ENCODE measurements around the gene TLR5.
A peak's percentile ranks its signal among the peaks of the same experiment; 100 is the strongest.

TLR5 gene

GRCh38 chr1:223144914-223145313 is 1.9 kb upstream of the TLR5 start:
- H3K9me3 ChIP-seq (replicated peaks in 1 of 2; ENCODE audit: control insufficient read depth in 2 of 2, insufficient read depth in 1 of 2, low read depth in 1 of 2, low read length in 2 of 2): no peaks in the 10 kb centered on the region
- no peak overlapping the region for H4K91ac ChIP-seq (ENCODE audit: low read depth, low read length, poor library complexity)
- H3K9ac ChIP-seq (ENCODE audit: low read depth, low read length, poor library complexity): no peak overlapping the region
- no peak overlapping the region for H3K14ac ChIP-seq (ENCODE audit: low read length)
- no peak overlapping the region for H2BK120ac ChIP-seq (ENCODE audit: low read depth, low read length)
- H2BK5ac ChIP-seq (ENCODE audit: low read length): no peak overlapping the region
- no peak overlapping the region for H3K4ac ChIP-seq (ENCODE audit: low read length)
- no peak overlapping the region for H2AK5ac ChIP-seq (ENCODE audit: low read depth, low read length)
- WGBS, 2 donors (ENCODE audit: extremely low coverage in 2 of 2, insufficient read length in 2 of 2, insufficient replicate concordance in 1 of 2): no CpG with 5 or more reads among the region's 5 CpGs
- no peak for DNase-seq (ENCODE audit: low spot score)
- no peak overlapping the region for H3K23ac ChIP-seq (ENCODE audit: low read depth, low read length, poor library complexity)
- no peak overlapping the region for H3K27ac ChIP-seq (replicated peaks; ENCODE audit: low read length)
- no peak overlapping the region for H3K4me3 ChIP-seq (ENCODE audit: low read length in 2 of 2)
- H2AFZ ChIP-seq (ENCODE audit: low read length): no peak overlapping the region
- H3K4me1 ChIP-seq (ENCODE audit: control insufficient read depth in 2 of 2, insufficient read depth in 1 of 2, low read depth in 1 of 2, low read length in 2 of 2): peaks cover 0 to 8% of the 10 kb centered on the region in 2 donors
- H3K18ac ChIP-seq (ENCODE audit: low read length): no peak overlapping the region
- no peak overlapping the region for H2BK12ac ChIP-seq (ENCODE audit: low read length)
- H3K27me3 ChIP-seq (ENCODE audit: control insufficient read depth in 3 of 3, insufficient read depth in 3 of 3, low read depth in 1 of 3, low read length in 3 of 3): peaks cover 0 to 7% (median 0%) of the 10 kb centered on the region in 3 experiments
- H4K8ac ChIP-seq (ENCODE audit: low read depth, low read length): no peak overlapping the region
- no peaks in the 10 kb centered on the region for H3K36me3 ChIP-seq (replicated peaks in 1 of 2; ENCODE audit: control insufficient read depth in 2 of 2, insufficient read depth in 2 of 2, low read length in 2 of 2)
- no peak overlapping the region for H3K4me2 ChIP-seq (ENCODE audit: insufficient read depth, low read length, poor library complexity, severe bottlenecking)
- H3K79me1 ChIP-seq (ENCODE audit: low read depth, low read length): no peaks in the 10 kb centered on the region
- H2BK15ac ChIP-seq (ENCODE audit: low read length): no peak overlapping the region

GRCh38 chr1:223144431-223144830 is 1.4 kb upstream of the TLR5 start:
- no peaks in the 10 kb centered on the region for H3K9me3 ChIP-seq (replicated peaks in 1 of 2; ENCODE audit: control insufficient read depth in 2 of 2, insufficient read depth in 1 of 2, low read depth in 1 of 2, low read length in 2 of 2)
- no peak overlapping the region for H3K18ac ChIP-seq (ENCODE audit: low read length)
- H3K27me3 ChIP-seq (ENCODE audit: control insufficient read depth in 3 of 3, insufficient read depth in 3 of 3, low read depth in 1 of 3, low read length in 3 of 3): peaks cover 0 to 7% (median 0%) of the 10 kb centered on the region in 3 experiments
- H3K4me1 ChIP-seq (ENCODE audit: control insufficient read depth in 2 of 2, insufficient read depth in 1 of 2, low read depth in 1 of 2, low read length in 2 of 2): peaks cover 0 to 8% of the 10 kb centered on the region in 2 donors
- no peak overlapping the region for H3K4me3 ChIP-seq (ENCODE audit: low read length in 2 of 2)
- no peak overlapping the region for H3K9ac ChIP-seq (ENCODE audit: low read depth, low read length, poor library complexity)
- no peak overlapping the region for H2AFZ ChIP-seq (ENCODE audit: low read length)
- no peak overlapping the region for H3K27ac ChIP-seq (replicated peaks; ENCODE audit: low read length)
- no peak overlapping the region for H4K8ac ChIP-seq (ENCODE audit: low read depth, low read length)
- no peak overlapping the region for H2BK12ac ChIP-seq (ENCODE audit: low read length)
- no peak overlapping the region for H3K23ac ChIP-seq (ENCODE audit: low read depth, low read length, poor library complexity)
- no peaks in the 10 kb centered on the region for H3K36me3 ChIP-seq (replicated peaks in 1 of 2; ENCODE audit: control insufficient read depth in 2 of 2, insufficient read depth in 2 of 2, low read length in 2 of 2)
- H3K14ac ChIP-seq (ENCODE audit: low read length): no peak overlapping the region
- no peak overlapping the region for H4K91ac ChIP-seq (ENCODE audit: low read depth, low read length, poor library complexity)
- no peak overlapping the region for H3K4ac ChIP-seq (ENCODE audit: low read length)
- no peak overlapping the region for H2BK15ac ChIP-seq (ENCODE audit: low read length)
- no CpG with 5 or more reads among the region's 4 CpGs for WGBS, 2 donors (ENCODE audit: extremely low coverage in 2 of 2, insufficient read length in 2 of 2, insufficient replicate concordance in 1 of 2)
- H3K4me2 ChIP-seq (ENCODE audit: insufficient read depth, low read length, poor library complexity, severe bottlenecking): no peak overlapping the region
- no peaks in the 10 kb centered on the region for H3K79me1 ChIP-seq (ENCODE audit: low read depth, low read length)
- no peak overlapping the region for H2BK120ac ChIP-seq (ENCODE audit: low read depth, low read length)
- no peak for DNase-seq (ENCODE audit: low spot score)
- no peak overlapping the region for H2AK5ac ChIP-seq (ENCODE audit: low read depth, low read length)
- no peak overlapping the region for H2BK5ac ChIP-seq (ENCODE audit: low read length)

- Histone ChIP-seq H4K91ac (ENCODE audit: low read depth, low read length, poor library complexity) (no peak overlapping the region), H3K36me3 (replicated peaks in 1 of 2; ENCODE audit: control insufficient read depth in 2 of 2, insufficient read depth in 2 of 2, low read length in 2 of 2) (no peaks in the 10 kb centered on the region), H3K14ac (ENCODE audit: low read length) (no peak overlapping the region), H3K9ac (ENCODE audit: low read depth, low read length, poor library complexity) (no peak overlapping the region), H3K4ac (ENCODE audit: low read length) (no peak overlapping the region), H2BK15ac (ENCODE audit: low read length) (no peak overlapping the region), H2BK12ac (ENCODE audit: low read length) (no peak overlapping the region), H4K8ac (ENCODE audit: low read depth, low read length) (no peak overlapping the region), H2BK120ac (ENCODE audit: low read depth, low read length) (no peak overlapping the region), H3K4me2 (ENCODE audit: insufficient read depth, low read length, poor library complexity, severe bottlenecking) (peak overlapping the region; percentile 34), H3K27me3 (ENCODE audit: control insufficient read depth in 3 of 3, insufficient read depth in 3 of 3, low read depth in 1 of 3, low read length in 3 of 3) (peaks cover 0 to 7% (median 0%) of the 10 kb centered on the region in 3 experiments), H2BK5ac (ENCODE audit: low read length) (no peak overlapping the region), H2AK5ac (ENCODE audit: low read depth, low read length) (peak overlapping the region; percentile 4), H3K4me1 (ENCODE audit: control insufficient read depth in 2 of 2, insufficient read depth in 1 of 2, low read depth in 1 of 2, low read length in 2 of 2) (peaks cover 0 to 8% of the 10 kb centered on the region in 2 donors), H3K4me3 (ENCODE audit: low read length in 2 of 2) (peak overlapping the region; percentile 7 to 49), H3K18ac (ENCODE audit: low read length) (peak overlapping the region; percentile 79), H3K9me3 (replicated peaks in 1 of 2; ENCODE audit: control insufficient read depth in 2 of 2, insufficient read depth in 1 of 2, low read depth in 1 of 2, low read length in 2 of 2) (no peaks in the 10 kb centered on the region), H3K23ac (ENCODE audit: low read depth, low read length, poor library complexity) (no peak overlapping the region), H3K27ac (replicated peaks; ENCODE audit: low read length) (no peak overlapping the region), H3K79me1 (ENCODE audit: low read depth, low read length) (no peaks in the 10 kb centered on the region), H2AFZ (ENCODE audit: low read length) (peak overlapping the region; percentile 94)
- whole genome bisulfite sequencing, 2 donors (ENCODE audit: extremely low coverage in 2 of 2, insufficient read length in 2 of 2, insufficient replicate concordance in 1 of 2): no CpG with 5 or more reads among the region's 11 CpGs
- no peak for DNase-seq (ENCODE audit: low spot score)
Observed at GRCh38 chr1:223143537-223144248, 645 bp upstream of the TLR5 start.

- no peak overlapping the region for H2AK5ac ChIP-seq (ENCODE audit: low read depth, low read length)
- no peak for DNase-seq (ENCODE audit: low spot score)
- H2BK5ac ChIP-seq (ENCODE audit: low read length): no peak overlapping the region
- H3K4me1 ChIP-seq (ENCODE audit: control insufficient read depth in 2 of 2, insufficient read depth in 1 of 2, low read depth in 1 of 2, low read length in 2 of 2): peaks cover 0 to 8% of the 10 kb centered on the region in 2 donors
- no peak overlapping the region for H3K23ac ChIP-seq (ENCODE audit: low read depth, low read length, poor library complexity)
- H3K4me2 ChIP-seq (ENCODE audit: insufficient read depth, low read length, poor library complexity, severe bottlenecking): peak overlapping the region; percentile 78
- H3K27ac ChIP-seq (replicated peaks; ENCODE audit: low read length): no peak overlapping the region
- H3K27me3 ChIP-seq (ENCODE audit: control insufficient read depth in 3 of 3, insufficient read depth in 3 of 3, low read depth in 1 of 3, low read length in 3 of 3): peaks cover 0 to 7% (median 0%) of the 10 kb centered on the region in 3 experiments
- peak overlapping the region; percentile 19 for H4K91ac ChIP-seq (ENCODE audit: low read depth, low read length, poor library complexity)
- no peaks in the 10 kb centered on the region for H3K36me3 ChIP-seq (replicated peaks in 1 of 2; ENCODE audit: control insufficient read depth in 2 of 2, insufficient read depth in 2 of 2, low read length in 2 of 2)
- H3K9me3 ChIP-seq (replicated peaks in 1 of 2; ENCODE audit: control insufficient read depth in 2 of 2, insufficient read depth in 1 of 2, low read depth in 1 of 2, low read length in 2 of 2): no peaks in the 10 kb centered on the region
- no peak overlapping the region for H3K4ac ChIP-seq (ENCODE audit: low read length)
- peak overlapping the region; percentile 49 to 78 for H3K4me3 ChIP-seq (ENCODE audit: low read length in 2 of 2)
- no peak overlapping the region for H2BK15ac ChIP-seq (ENCODE audit: low read length)
- no peak overlapping the region for H2BK120ac ChIP-seq (ENCODE audit: low read depth, low read length)
- peak overlapping the region; percentile 94 for H2AFZ ChIP-seq (ENCODE audit: low read length)
- H3K79me1 ChIP-seq (ENCODE audit: low read depth, low read length): no peaks in the 10 kb centered on the region
- WGBS, 2 donors (ENCODE audit: extremely low coverage in 2 of 2, insufficient read length in 2 of 2, insufficient replicate concordance in 1 of 2): no CpG with 5 or more reads among the region's 11 CpGs
- H3K18ac ChIP-seq (ENCODE audit: low read length): peak overlapping the region; percentile 76
- H3K9ac ChIP-seq (ENCODE audit: low read depth, low read length, poor library complexity): no peak overlapping the region
- H2BK12ac ChIP-seq (ENCODE audit: low read length): no peak overlapping the region
- no peak overlapping the region for H4K8ac ChIP-seq (ENCODE audit: low read depth, low read length)
- no peak overlapping the region for H3K14ac ChIP-seq (ENCODE audit: low read length)
Observed at GRCh38 chr1:223142269-223142668, 779 bp downstream of the TLR5 start.

Data from neuronal stem cell (in vitro differentiated cells).